HG03432 (cell line): ENCODE data around the gene RABL6.
"Not testable (repeated sequence)": the region's sequence is repeated elsewhere in the genome, so short reads cannot be mapped to it uniquely, and the experiment has no call there.

ENCODE experiments used
- ATAC-seq: cut with Tn5 transposase; IDR thresholded peaks from one replicate; pipeline ENCODE4 v1.9.1; 2021; ENCODE audit warnings: mild to moderate bottlenecking, moderate library complexity; ENCODE audit not compliant: unreplicated experiment

The RABL6 gene

DNA sequence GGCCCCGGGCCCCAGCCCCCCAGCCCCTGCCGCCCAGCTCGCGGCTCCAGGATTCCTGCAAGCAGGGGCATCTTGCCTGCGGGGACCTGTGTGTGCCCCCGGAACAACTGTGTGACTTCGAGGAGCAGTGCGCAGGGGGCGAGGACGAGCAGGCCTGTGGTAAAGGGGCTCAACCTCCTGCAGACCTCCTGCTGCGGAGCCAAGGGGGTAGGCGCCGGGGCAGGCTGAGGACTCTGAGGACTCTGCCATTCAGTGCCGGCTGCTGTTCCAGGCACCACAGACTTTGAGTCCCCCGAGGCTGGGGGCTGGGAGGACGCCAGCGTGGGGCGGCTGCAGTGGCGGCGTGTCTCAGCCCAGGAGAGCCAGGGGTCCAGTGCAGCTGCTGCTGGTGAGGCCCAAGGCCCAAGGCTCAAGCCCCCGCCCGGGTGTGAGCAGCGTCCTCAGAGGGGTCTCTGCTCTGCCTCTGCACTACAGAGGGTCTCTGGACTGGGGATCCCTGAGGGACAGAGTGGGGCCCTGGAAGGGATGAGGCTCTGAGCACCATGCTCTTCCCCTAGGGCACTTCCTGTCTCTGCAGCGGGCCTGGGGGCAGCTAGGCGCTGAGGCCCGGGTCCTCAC lies 47.8 kb downstream of the RABL6 start:
- ATAC-seq = no peak

DNA sequence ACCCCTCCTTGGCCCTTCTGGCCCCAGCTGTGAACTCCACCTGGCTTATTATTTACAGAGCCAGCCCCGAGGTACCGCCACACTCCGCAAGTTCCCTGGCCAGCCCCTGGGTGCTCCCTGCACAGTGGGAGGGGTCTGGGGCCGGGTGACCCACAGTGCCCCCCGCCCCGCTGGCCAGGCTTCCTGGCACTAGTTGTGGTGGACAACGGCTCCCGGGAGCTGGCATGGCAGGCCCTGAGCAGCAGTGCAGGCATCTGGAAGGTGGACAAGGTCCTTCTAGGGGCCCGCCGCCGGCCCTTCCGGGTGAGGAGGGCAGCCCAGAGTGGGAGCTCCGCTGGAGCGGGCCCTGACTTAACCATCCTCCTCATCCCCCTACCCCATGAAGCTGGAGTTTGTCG lies 48.3 kb downstream of the RABL6 start:
- ATAC-seq = no peak

DNA sequence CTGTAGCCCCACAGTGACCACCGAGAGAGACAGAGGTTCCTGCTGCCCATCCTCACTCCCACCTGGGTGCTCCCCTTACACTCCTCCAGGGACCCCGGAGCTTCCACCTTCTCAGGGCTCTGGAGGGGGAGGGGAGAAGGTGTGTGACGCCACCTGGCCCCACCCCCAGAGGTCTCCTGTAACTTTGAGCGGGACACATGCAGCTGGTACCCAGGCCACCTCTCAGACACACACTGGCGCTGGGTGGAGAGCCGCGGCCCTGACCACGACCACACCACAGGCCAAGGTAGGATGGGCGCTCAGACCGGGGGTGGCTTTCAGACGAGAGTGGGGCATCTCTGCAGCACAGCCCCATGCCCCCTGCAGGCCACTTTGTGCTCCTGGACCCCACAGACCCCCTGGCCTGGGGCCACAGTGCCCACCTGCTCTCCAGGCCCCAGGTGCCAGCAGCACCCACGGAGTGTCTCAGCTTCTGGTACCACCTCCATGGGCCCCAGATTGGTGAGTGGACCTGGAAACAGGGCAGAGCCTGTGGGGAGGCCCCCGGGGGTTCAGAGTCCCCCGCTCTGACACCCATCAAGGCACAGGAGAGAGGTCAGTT lies 48.9 kb downstream of the RABL6 start:
- ATAC-seq = no peak

DNA sequence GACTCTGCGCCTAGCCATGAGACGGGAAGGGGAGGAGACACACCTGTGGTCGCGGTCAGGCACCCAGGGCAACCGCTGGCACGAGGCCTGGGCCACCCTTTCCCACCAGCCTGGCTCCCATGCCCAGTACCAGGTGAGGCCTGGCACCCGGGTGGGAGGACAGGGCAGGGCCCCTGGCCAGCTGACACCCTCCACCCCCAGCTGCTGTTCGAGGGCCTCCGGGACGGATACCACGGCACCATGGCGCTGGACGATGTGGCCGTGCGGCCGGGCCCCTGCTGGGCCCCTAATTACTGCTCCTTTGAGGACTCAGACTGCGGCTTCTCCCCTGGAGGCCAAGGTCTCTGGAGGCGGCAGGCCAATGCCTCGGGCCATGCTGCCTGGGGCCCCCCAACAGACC lies 49.4 kb downstream of the RABL6 start:
- no peak for ATAC-seq

DNA sequence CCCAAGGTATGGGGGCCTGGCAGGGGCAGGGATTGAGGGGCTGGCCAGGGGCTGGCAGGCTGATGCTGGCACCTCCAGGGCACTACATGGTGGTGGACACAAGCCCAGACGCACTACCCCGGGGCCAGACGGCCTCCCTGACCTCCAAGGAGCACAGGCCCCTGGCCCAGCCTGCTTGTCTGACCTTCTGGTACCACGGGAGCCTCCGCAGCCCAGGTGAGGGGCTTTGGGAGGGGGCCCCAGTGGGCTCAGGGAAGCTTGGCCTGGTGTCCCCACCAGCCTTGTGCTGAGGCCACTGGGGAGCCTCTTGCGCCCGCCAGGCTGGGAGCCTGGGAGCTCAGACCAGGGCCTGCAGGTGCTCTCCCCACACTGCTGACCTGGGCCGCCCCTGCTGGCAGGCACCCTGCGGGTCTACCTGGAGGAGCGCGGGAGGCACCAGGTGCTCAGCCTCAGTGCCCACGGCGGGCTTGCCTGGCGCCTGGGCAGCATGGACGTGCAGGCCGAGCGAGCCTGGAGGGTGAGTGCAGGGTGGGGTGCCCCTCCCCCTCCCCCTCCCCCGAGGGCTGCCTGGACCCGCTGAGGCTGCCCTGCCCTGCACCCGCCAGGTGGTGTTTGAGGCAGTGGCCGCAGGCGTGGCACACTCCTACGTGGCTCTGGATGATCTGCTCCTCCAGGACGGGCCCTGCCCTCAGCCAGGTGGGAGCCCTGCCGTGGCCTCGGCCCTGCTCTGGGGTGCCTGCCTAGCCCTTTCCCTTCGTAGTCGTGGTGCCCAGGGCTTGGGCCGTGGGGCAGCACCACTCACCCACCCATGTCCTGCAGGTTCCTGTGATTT lies 50.0 kb downstream of the RABL6 start:
- no peak for ATAC-seq

DNA sequence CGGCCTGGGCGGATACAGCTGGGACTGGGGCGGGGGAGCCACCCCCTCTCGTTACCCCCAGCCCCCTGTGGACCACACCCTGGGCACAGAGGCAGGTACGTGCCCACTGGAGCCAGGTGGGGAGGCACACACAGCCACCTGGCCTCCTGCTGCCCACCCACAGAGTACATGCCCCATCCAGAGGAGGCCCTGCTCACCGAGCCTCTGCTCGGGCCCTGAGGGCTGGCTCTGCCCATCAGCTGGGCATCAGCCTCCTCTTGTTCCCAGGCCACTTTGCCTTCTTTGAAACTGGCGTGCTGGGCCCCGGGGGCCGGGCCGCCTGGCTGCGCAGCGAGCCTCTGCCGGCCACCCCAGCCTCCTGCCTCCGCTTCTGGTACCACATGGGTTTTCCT lies 50.7 kb downstream of the RABL6 start:
- ATAC-seq = no peak

DNA sequence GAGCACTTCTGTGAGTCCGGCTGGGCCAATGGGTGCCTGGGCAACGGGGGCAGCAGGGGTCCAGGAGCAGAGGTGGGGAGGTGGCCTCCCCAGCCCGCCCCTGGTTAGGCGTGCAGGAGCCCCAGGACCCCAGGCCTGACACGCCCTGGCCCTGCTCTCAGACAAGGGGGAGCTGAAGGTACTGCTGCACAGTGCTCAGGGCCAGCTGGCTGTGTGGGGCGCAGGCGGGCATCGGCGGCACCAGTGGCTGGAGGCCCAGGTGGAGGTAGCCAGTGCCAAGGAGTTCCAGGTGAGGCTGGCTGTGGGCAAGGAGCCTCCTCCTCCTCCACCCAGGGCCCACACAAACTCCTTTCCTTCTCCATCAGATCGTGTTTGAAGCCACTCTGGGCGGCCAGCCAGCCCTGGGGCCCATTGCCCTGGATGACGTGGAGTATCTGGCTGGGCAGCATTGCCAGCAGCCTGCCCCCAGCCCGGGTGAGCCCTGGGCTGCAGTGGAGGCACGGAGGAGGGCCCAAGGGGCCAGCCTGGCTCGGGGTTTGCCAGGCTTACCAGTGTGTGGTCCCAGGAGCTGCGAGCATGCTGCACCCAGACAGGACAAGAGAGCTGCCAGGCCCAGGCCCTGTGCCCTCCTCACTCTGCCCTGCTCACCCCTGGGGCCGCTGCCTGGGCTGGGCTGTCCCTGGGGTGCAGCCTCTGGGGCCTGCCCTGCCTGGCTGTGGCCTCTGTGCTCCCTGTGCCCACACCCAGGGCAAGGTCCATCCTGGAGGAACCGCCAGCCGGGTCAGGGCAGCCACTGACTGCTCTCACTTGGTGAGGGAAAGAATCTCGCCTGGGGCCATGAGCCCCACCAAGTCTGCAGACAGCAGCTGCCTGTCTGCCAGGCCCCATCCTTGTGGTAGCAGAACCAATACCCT lies 51.4 kb downstream of the RABL6 start:
- ATAC-seq = no peak

DNA sequence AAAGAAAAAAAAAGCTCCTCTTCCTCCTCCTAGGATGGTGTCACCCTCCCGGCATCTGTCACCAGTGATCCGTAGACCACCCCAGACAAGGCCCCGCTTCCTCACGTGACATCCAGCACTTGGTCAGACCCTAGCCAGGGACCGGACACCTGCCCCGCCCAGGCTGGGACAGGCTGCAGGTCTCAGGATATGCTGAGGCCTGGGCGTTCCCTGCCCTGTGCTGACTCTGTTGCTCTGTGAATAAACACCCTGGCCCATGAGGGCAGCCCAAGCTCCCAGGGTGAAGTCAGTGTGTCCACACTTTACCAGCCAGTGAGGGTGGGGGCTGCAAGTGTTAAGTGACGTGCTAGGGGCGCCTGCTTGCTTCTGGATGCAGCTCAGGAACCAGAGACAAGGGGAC lies 52.8 kb downstream of the RABL6 start:
- no peak for ATAC-seq

DNA sequence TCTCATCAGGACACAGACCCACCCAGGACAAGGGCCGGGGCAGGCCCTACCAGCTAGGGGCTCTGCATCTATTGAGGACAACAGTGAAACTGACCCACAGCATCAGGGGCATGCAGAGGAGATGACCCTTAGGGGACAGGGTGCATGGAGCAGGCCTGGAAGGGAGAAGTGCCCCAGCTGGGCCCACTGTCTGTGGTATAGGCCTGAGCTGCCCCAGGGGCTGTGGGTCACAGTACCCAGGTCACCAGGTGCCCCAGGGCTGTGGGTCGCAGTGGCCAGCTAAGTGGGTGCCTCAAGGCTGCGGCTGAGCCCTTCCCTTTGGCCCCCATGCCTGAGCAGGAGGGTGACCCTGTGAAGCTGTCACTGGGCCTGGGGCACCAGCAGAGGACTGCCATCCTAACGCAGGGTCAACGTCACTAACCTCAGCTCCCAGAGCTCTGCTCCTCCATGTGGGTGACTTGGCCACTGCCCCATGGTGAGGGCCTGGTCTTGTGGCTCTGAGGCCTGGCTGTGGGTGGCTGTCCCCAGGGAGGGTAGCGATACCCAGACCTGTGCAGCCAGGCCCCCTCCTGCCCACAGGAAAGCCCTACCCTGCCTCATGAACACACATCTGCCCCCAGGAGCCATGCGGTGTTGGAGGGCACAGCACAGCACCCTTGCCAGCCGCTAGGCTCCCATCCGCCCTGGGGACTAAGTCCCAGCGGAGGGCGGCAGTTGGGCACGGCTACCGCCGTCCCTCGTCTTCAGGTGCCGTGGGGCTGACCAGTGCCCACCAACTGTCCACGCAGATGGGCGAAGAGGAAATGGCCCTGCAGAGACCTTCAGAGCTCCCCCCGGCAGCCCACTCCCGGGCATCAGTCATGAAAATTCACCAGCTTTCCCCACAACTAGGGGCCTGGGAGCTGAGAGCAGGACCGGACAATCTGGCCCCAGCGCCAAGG lies 53.5 kb downstream of the RABL6 start:
- ATAC-seq = no peak

DNA sequence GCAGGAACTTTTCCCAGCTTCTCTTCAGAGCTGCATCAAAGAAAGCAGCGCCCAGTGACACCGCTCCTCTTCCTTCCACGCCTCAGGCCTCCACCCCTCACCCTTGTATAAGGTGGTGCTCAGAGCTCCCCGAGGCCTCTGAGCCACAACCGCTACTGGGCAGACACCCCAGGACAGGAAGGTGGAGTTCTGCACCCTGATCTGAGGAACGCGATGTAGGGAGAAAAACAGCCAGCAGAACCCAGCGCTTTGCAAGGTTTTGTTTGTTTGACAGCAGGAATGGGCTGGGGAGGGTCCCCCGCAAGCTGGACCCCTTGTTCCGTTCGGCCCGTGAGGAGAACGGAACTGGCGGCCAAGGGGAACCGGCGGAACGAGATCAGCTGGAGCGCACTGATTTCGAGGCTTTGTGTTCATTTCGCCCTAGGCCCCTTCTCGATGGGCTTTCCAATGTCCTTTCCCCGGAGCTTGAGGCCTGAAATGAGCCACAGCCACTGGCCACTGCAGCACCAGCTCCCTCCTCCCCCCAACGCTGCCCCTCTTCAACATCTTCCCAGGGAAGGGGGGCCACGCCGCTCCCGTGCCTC lies 54.2 kb downstream of the RABL6 start:
- ATAC-seq = no peak

DNA sequence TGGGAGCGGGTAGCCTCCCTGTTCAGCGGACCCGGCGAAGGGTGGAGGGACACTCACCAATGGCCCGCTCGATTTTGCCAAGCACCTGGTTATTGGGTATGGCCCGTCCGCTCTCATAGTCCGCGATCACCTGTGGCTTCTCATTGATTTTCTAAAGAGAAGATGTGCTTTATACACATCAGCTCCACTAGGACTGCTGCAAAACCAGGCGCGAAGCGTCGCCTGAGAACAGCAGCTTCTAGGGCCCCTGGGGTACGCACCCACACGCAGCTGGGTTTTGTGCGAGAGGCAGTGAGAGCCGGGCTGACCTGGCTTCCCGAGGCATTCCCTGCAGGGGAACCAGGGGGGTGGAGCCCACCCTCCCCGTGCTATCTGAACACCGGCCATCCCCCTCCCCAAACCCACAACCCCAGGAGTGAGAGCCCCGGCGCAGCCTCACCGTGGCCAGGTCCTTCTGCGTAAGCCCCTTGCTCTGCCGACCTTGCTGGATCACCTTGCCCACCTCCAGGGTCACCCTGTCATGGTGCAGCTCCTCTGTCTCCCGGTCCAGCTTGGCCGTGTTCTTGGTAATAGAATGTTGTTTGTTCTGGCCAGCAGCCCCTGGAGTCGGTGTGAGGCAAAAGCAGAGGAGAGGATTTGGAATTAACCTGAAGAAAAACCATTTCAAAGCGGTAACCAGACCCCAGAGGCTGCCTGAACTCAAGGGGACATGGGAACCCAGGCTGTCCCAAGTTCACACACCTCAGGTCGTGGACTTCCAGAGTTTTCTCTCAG lies 55.3 kb downstream of the RABL6 start:
- no peak for ATAC-seq

DNA sequence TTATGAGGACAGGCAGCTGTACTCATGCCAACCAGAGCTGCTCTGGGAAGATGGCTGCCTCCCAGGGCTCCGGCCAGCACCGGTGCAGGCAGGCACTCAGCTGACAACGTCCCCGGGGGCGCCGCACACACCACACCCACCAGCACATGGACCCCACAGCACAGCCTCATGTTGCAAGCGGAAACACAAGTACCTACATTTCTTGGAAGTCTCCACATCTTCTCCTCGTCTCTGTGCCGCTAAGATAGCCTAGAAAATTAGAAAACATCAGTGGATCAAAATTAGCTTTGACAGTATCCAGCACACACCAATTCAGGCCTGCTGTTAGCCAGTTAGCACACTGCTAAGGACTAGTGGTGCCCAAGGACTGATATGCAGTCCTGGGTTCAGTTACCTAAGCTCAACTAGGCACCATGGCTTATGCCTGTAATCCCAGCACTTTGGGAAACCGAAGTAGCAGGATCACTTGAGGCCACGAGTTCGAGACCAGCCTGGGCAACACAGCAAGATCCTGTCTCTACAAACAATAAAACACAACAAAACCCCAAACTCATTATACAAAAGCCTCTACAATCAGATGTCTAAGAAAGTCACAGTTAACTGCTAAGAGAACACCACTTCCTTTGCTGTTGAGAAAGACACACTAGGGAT lies 56.0 kb downstream of the RABL6 start:
- no peak for ATAC-seq

DNA sequence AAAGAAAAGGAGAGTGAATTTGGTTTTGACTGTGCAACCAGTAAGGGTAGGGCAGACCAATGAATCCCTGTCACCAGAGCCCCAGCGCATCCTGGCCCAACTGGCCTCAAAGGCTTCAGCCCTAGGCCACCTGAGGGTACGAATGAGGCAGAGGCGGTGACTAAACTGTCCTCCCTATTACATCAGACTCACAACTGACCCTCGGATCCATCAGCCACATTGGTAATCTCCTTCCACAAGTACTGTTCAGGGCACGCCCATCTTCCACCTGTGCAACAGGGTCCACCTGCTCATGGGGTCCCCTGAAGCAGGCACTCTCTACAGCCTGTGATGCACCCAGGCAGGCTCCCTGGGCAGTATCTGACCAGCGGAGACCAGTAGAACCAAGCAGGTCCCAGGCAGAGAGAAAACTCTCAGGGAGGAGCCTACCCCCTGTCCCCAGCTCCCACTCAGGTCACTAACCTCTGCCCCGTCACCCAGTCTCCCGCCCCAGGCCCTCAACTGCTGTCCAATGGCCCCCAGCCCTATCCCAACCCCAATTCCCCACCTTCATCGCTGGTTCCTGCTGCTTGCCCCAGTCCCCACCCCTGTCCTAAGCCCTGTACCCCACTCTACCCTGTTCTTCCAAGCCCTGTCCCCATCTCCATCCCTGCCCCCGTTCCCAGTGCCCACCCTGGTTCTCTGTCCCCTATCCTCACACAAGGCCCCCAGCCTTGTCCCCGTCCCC lies 57.5 kb downstream of the RABL6 start:
- ATAC-seq = no peak

DNA sequence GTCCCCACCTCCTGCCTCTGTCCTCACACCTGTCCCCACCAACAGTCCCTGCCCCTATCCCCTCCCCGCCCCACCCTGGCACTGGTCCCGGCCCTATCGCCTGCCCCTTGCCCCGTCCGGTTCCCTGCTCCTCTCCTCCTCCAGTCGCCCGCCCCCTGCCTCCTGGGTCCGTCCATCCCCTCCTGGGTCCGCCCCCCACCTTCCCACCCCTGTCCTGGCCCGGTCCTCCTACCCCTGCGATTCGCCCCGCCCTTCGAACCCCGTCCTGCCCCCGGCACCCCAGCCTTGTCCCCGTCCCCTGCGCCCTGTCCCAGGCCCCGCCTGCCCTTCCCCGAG lies 58.0 kb downstream of the RABL6 start:
- ATAC-seq = no peak

DNA sequence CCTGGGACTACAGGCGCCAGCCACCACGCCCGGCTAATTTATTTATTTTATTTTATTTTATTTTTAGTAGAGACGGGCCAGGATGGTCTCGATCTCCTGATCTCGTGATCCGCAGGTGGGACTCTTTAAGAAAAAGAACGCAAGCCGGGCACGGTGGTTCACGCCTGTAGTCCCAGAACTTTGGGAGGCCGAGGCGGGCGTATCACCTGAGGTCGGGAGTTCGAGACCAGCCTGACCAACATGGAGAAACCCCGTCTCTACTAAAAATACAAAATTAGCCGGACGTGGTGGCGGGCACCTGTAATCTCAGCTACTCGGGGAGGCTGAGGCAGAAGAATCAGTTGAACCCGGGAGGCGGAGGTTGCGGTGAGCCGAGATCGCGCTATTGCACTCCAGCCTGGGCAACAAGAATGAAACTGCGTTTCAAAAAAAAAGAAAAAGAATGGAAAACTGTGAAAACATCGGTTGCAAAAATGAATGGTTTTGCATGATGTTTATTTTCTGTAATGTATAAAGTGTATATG lies 59.2 kb downstream of the RABL6 start:
- not testable (repeated sequence) for ATAC-seq

DNA sequence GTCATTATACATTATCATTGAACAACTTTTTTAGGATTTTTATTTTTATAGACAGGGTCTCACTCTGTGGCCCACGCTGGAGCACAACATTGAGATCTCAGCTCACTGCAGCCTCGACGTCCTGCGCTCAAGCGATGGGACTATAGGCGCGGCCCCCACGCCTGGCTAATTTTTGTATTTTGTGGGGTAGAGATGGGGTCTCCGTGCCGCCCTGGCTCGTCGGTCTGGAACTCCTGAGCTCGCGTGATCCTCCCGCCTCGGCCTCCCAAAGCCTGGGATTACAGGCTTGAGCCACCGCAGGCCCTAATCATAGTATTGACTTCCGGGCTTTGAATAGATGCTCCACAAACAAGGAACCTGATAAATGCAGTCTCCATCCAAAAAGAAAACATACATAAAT lies 59.7 kb downstream of the RABL6 start:
- no peak for ATAC-seq

DNA sequence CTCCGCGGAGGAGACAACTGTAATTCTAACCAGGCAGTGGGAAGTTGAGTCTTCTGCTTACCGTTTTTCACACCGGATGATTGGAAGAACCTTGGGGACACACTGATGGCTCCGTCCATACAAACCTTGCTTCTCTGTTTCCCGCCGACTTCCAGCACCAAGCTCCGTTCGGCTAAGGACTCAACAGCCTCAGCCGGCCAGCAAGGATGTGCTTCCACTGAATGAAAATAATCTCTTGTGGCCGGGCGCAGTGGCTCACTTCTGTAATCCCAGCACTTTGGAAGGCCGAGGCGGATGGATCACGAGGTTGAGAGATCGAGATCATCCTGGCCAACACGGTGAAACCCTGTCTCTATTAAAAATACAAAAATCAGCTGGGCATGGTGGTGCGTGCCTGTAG lies 60.2 kb downstream of the RABL6 start:
- ATAC-seq = no peak

DNA sequence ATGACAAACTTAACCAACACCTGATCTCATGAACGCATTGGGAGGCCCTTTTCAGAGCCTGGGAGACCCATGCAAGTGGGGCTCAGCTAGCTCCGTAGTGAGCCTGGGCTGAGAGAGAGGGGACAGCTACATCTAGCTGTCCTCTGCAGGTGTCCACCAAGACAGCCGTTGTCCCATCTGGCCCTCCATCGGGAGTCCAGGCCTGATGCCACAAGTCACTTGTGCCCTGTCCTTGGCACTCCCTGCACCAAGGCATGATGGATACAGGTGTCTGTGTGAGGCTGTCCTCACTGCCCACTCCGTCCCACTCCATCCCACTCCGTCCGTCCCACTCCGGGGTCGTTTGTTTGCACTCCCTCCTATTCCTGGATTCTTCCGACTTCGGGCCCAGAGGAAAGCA lies 60.9 kb downstream of the RABL6 start:
- ATAC-seq = no peak
